H9 (cell line): ENCODE results near the gene ANXA4. TPM values are rescaled to one million over a fixed set of nuclear protein-coding genes. Genes with fewer than 3 reads are reported as not detected.

Experiments used
- DNase-seq: peaks from one replicate; pipeline ENCODE4 v3.0.0-alpha.2; 2017
- H2AFZ ChIP-seq: one replicate; pipeline ENCODE4 v1.6.1; 2013; ENCODE audit warnings: mild to moderate bottlenecking, low read length, control low read depth, moderate library complexity
- H2AK5ac ChIP-seq: 2 replicates; pipeline ENCODE4 v1.6.1; 2013; ENCODE audit warnings: low read length, control low read depth, mixed read lengths; ENCODE audit not compliant: insufficient read length
- H2BK120ac ChIP-seq: one replicate; pipeline ENCODE4 v1.6.1; 2013; ENCODE audit warnings: low read depth, mild to moderate bottlenecking, low read length, control low read depth, inconsistent platforms; ENCODE audit not compliant: poor library complexity, severe bottlenecking
- H2BK12ac ChIP-seq: 2 replicates; pipeline ENCODE4 v1.6.1; 2013; ENCODE audit warnings: low read length, control low read depth, mixed read lengths, low read depth; ENCODE audit not compliant: insufficient read length
- H2BK15ac ChIP-seq: 2 replicates; pipeline ENCODE4 v1.6.1; 2013; ENCODE audit warnings: low read depth, low read length, control low read depth
- H2BK20ac ChIP-seq: one replicate; pipeline ENCODE4 v1.6.1; 2013; ENCODE audit warnings: low read depth, mild to moderate bottlenecking, low read length, control low read depth, inconsistent platforms; ENCODE audit not compliant: poor library complexity, severe bottlenecking
- H2BK5ac ChIP-seq: 2 replicates; pipeline ENCODE4 v1.6.1; 2013; ENCODE audit warnings: low read length, control low read depth, mixed read lengths; ENCODE audit not compliant: insufficient read length
- H3K14ac ChIP-seq: 2 replicates; pipeline ENCODE4 v1.6.1; 2013; ENCODE audit warnings: low read length, control low read depth; ENCODE audit not compliant: insufficient read depth
- H3K18ac ChIP-seq: 2 replicates; pipeline ENCODE4 v1.6.1; 2013; ENCODE audit warnings: low read depth, mild to moderate bottlenecking, mixed read lengths, low read length, control low read depth; ENCODE audit not compliant: insufficient read length
- H3K23ac ChIP-seq: 2 replicates; pipeline ENCODE4 v1.6.1; 2013; ENCODE audit warnings: low read length, control low read depth, mixed read lengths, low read depth; ENCODE audit not compliant: insufficient read length
- H3K23me2 ChIP-seq: 2 replicates; pipeline ENCODE4 v1.6.1; 2013; ENCODE audit warnings: low read depth, mild to moderate bottlenecking, mixed read lengths, low read length, control low read depth; ENCODE audit not compliant: insufficient read length, poor library complexity, severe bottlenecking
- H3K27ac ChIP-seq: 2 replicates; pipeline ENCODE4 v1.5.1; 2013; ENCODE audit warnings: low read length, control low read depth, mixed read lengths, low read depth; ENCODE audit not compliant: insufficient read length
- H3K27me3 ChIP-seq: 2 replicates; pipeline ENCODE4 v1.6.1; 2013; ENCODE audit warnings: low read length, control low read depth, inconsistent platforms; ENCODE audit not compliant: insufficient read depth
- H3K4ac ChIP-seq: 2 replicates; pipeline ENCODE4 v1.6.1; 2013; ENCODE audit warnings: low read depth, mild to moderate bottlenecking, control low read depth, inconsistent platforms, low read length, moderate library complexity
- H3K4me1 ChIP-seq: 2 replicates; pipeline ENCODE4 v1.6.1; 2013; ENCODE audit warnings: low read length, control low read depth, inconsistent platforms; ENCODE audit not compliant: insufficient read depth
- H3K4me2 ChIP-seq: 2 replicates; pipeline ENCODE4 v1.6.1; 2013; ENCODE audit warnings: low read length, control low read depth, mixed read lengths; ENCODE audit not compliant: insufficient read length, insufficient read depth
- H3K56ac ChIP-seq: 2 replicates; pipeline ENCODE4 v1.6.1; 2013; ENCODE audit warnings: low read depth, mild to moderate bottlenecking, mixed read lengths, low read length, control low read depth; ENCODE audit not compliant: insufficient read length
- H3K79me1 ChIP-seq: 2 replicates; pipeline ENCODE4 v1.6.1; 2013; ENCODE audit warnings: low read depth, mild to moderate bottlenecking, moderate library complexity, low read length, control low read depth, inconsistent platforms; ENCODE audit not compliant: insufficient read depth, poor library complexity, severe bottlenecking
- H3K79me2 ChIP-seq: 2 replicates; pipeline ENCODE4 v1.6.1; 2013; ENCODE audit warnings: low read length, control low read depth, inconsistent platforms; ENCODE audit not compliant: insufficient read depth
- H3K9ac ChIP-seq: 2 replicates; pipeline ENCODE4 v1.6.1; 2013; ENCODE audit warnings: low read length, control low read depth, mixed read lengths; ENCODE audit not compliant: insufficient read length; ENCODE audit errors: extremely low read depth
- H3K9me3 ChIP-seq: one replicate; pipeline ENCODE4 v1.6.1; 2013; ENCODE audit warnings: low read depth, low read length, inconsistent platforms; ENCODE audit not compliant: control insufficient read depth
- H3T11ph ChIP-seq: one replicate; pipeline ENCODE4 v1.6.1; 2013; ENCODE audit warnings: mild to moderate bottlenecking, low read length, control low read depth, inconsistent platforms
- H4K20me1 ChIP-seq: one replicate; pipeline ENCODE4 v1.6.1; 2013; ENCODE audit not compliant: control insufficient read depth, insufficient read length, insufficient read depth
- H4K5ac ChIP-seq: 2 replicates; pipeline ENCODE4 v1.6.1; 2013; ENCODE audit warnings: low read depth, mild to moderate bottlenecking, mixed read lengths, low read length, control low read depth; ENCODE audit not compliant: insufficient read length
- H4K8ac ChIP-seq: replicated peaks from 2 replicates; pipeline ENCODE4 v1.6.1; 2013; ENCODE audit warnings: low read length, control low read depth, mixed read lengths, low read depth; ENCODE audit not compliant: insufficient read length
- H4K91ac ChIP-seq: 2 replicates; pipeline ENCODE4 v1.6.1; 2013; ENCODE audit warnings: low read depth, mild to moderate bottlenecking, moderate library complexity, mixed read lengths, low read length, control low read depth; ENCODE audit not compliant: insufficient read length
- H3K27ac Mint-ChIP-seq, 3 experiments: 2 replicates in 2 of 3; 3 replicates in 1 of 3; pipeline ENCODE4 v1.8.0; 2020 to 2021; ENCODE audit warnings: mixed read lengths in 3 of 3, mild to moderate bottlenecking in 1 of 3, moderate library complexity in 1 of 3
- H3K27me3 Mint-ChIP-seq: 2 replicates; pipeline ENCODE4 v1.8.0; 2021; ENCODE audit warnings: low read depth, mild to moderate bottlenecking, moderate library complexity, mixed read lengths
- H3K36me3 Mint-ChIP-seq, 3 experiments: 2 replicates in 2 of 3; 3 replicates in 1 of 3; pipeline ENCODE4 v1.8.0; 2020 to 2021; ENCODE audit warnings: low read depth in 3 of 3, mixed read lengths in 3 of 3; ENCODE audit not compliant: insufficient read depth in 1 of 3
- H3K4me1 Mint-ChIP-seq, 2 experiments: 2 replicates each; pipeline ENCODE4 v1.8.0; 2020; ENCODE audit warnings: mixed read lengths in 2 of 2
- H3K4me3 Mint-ChIP-seq, 2 experiments: 2 replicates in 1 of 2; 3 replicates in 1 of 2; pipeline ENCODE4 v1.8.0; 2020 to 2021; ENCODE audit warnings: mild to moderate bottlenecking in 2 of 2, mixed read lengths in 2 of 2, moderate library complexity in 1 of 2
- H3K9me3 Mint-ChIP-seq, 2 experiments: 2 replicates in 1 of 2; 3 replicates in 1 of 2; pipeline ENCODE4 v1.8.0; 2020; ENCODE audit warnings: mild to moderate bottlenecking in 2 of 2, mixed read lengths in 2 of 2, moderate library complexity in 1 of 2
- WGBS: extraction: QIAGEN DNeasy Blood & Tissue Kit; methylation state at CpG from one replicate; pipeline ENCODE4 v1.1.7; 2013; ENCODE audit warnings: missing lambda C conversion rate, low lambda C conversion rate, mixed read lengths; ENCODE audit not compliant: insufficient read length; ENCODE audit errors: extremely low coverage; 5-methylcytosine and 5-hydroxymethylcytosine counted together
- total RNA-seq: library from RNA; stranded (reverse); gene quantifications from 2 replicates; pipeline ENCODE4 v1.2.1, GENCODE V29; 2021
- TF ChIP-seq, protein P1 (sequence below): fragments of 200-600 bp; sonication (generic); conservative IDR thresholded peaks from 3 replicates; pipeline ENCODE4 v1.8.0; 2021; ENCODE audit warnings: antibody characterized with exemption, mild to moderate bottlenecking

The ANXA4 gene
- total RNA-seq, 1 experiment from 2014 or later = 14.4 TPM

- no peak overlapping the region for H3K27ac Mint-ChIP-seq
- no peak overlapping the region for H3K27ac ChIP-seq
- peaks cover 16 to 24% of the 10 kb centered on the region in 2 experiments for H3K4me1 Mint-ChIP-seq
- no peaks in the 10 kb centered on the region for H3K79me1 ChIP-seq
- H3K23ac ChIP-seq = no peak overlapping the region
- no peak overlapping the region for H4K91ac ChIP-seq
- H2BK20ac ChIP-seq = no peak overlapping the region
- no peak overlapping the region for H3T11ph ChIP-seq
- no peak overlapping the region for H3K4ac ChIP-seq
- H3K79me2 ChIP-seq = no peaks in the 10 kb centered on the region
- H2BK15ac ChIP-seq = no peak overlapping the region
- TF ChIP-seq, protein P1, sequence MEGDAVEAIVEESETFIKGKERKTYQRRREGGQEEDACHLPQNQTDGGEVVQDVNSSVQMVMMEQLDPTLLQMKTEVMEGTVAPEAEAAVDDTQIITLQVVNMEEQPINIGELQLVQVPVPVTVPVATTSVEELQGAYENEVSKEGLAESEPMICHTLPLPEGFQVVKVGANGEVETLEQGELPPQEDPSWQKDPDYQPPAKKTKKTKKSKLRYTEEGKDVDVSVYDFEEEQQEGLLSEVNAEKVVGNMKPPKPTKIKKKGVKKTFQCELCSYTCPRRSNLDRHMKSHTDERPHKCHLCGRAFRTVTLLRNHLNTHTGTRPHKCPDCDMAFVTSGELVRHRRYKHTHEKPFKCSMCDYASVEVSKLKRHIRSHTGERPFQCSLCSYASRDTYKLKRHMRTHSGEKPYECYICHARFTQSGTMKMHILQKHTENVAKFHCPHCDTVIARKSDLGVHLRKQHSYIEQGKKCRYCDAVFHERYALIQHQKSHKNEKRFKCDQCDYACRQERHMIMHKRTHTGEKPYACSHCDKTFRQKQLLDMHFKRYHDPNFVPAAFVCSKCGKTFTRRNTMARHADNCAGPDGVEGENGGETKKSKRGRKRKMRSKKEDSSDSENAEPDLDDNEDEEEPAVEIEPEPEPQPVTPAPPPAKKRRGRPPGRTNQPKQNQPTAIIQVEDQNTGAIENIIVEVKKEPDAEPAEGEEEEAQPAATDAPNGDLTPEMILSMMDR = no peak
- H4K5ac ChIP-seq = no peak overlapping the region
- H3K23me2 ChIP-seq = no peaks in the 10 kb centered on the region
- H4K8ac ChIP-seq = no peak overlapping the region
- H3K9me3 Mint-ChIP-seq = no peaks in the 10 kb centered on the region
- H3K18ac ChIP-seq = no peak overlapping the region
- peaks cover under 1% of the 10 kb centered on the region; the same call in 1 of the 2 replicates for H3K4me1 ChIP-seq
- no peaks in the 10 kb centered on the region for H4K20me1 ChIP-seq
- H3K27me3 ChIP-seq = no peaks in the 10 kb centered on the region
- H2BK120ac ChIP-seq = no peak overlapping the region
- H2AK5ac ChIP-seq = no peak overlapping the region
- no peaks in the 10 kb centered on the region for H3K27me3 Mint-ChIP-seq
- H2AFZ ChIP-seq = no peak overlapping the region
- H3K9me3 ChIP-seq = no peaks in the 10 kb centered on the region
- H2BK5ac ChIP-seq = no peak overlapping the region
- no peak for DNase-seq
- no CpG with 5 or more reads among the region's 5 CpGs for WGBS
- H3K56ac ChIP-seq = no peak overlapping the region
- no peak overlapping the region; a peak in 1 of 5 replicates for H3K4me3 Mint-ChIP-seq
- H2BK12ac ChIP-seq = no peak overlapping the region
- H3K9ac ChIP-seq = no peak overlapping the region
- no peak overlapping the region for H3K4me2 ChIP-seq
- H3K14ac ChIP-seq = no peak overlapping the region
- H3K36me3 Mint-ChIP-seq = no peaks in the 10 kb centered on the region
Measured at GRCh38 chr2:69768235-69768634, 26.3 kb downstream of the ANXA4 start.
